Measurements from ENCODE around the gene MEGF8.

Gene MEGF8

DNA sequence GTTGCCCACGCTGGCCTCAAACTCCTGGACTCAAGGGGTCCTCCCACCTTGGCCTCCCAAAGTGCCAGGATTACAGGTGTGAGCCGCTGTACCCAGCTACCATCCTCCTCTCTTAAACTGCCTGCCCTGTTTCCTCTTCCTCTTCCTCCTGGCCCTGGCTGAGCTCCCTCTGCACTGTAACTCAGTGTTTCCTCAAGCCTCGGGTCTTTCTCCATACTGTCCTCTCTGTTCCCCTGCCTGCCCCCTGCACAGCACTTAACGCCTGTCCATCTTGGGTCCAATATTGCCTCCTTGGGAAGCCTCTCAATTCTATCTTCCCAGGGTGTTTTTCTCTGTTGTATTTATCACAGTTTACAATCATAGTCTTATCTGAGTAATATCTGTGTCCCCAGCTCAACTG lies 95.7 kb downstream of the MEGF8 start:
- DNase-seq = no peak
- intact Hi-C loops (cut with DNase I) = no loop called here

DNA sequence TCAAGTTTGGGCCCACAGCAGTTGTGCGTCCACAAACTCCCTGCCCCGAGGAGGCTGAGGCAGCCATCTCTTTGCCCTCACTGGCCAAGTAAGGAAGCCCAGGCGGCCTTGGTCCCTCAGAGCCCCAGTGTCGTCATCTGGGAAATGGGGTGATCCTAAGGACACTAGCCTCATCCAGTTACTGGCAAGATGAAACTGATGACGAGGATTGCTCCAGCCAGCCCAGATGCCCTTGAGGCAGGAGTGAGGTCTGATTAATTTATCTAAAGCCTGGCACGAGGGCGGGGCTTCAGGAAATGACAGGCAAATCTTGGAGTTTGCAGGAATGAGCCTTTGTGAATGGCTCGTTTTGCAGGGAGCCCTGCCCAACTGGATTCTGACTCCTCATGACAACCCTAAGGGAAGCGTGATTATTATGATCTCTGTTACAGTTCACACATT lies 96.2 kb downstream of the MEGF8 start:
- DNase-seq = no peak
- intact Hi-C loops (cut with DNase I) = no loop called here

DNA sequence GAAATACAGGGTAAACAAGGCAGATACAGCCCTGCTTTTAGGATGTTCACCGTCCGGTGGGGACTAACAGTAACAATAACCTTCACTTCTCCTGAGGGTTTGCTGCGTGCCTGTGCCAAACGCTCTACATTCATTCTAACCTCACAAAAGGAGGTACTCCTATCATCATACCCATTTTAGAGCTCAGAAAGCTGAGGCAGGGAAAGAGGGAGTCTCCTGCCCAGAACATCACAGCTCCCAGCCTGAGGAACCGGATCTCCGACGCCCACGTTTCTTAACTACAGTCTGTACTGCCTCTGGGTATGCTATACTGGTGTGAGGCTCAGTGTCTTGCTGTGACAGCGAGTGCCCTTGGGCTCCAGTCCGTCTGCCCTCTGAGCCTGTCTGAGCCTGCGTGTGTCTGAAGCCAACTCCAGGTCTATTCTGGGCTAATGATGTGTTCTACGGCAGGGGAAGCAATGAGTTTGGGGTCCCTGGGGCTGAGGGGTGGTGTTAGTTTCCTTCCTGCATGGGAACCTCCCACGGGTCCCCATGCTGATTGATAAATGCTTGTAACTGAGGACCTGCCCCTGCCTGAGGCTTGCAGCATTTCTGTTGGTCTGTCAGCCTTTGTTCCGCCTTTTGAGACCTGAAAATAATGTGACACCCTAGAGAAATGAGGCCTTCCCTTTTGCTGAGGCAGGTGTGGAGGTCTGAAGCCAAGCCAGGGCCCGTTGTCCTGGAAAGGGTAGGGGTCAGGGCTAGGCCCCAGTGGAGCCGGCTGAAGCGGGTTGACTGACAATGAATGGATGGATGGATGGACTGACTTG lies 96.9 kb downstream of the MEGF8 start:
- intact Hi-C loops (cut with DNase I) = no loop called here
- DNase-seq = no peak

DNA sequence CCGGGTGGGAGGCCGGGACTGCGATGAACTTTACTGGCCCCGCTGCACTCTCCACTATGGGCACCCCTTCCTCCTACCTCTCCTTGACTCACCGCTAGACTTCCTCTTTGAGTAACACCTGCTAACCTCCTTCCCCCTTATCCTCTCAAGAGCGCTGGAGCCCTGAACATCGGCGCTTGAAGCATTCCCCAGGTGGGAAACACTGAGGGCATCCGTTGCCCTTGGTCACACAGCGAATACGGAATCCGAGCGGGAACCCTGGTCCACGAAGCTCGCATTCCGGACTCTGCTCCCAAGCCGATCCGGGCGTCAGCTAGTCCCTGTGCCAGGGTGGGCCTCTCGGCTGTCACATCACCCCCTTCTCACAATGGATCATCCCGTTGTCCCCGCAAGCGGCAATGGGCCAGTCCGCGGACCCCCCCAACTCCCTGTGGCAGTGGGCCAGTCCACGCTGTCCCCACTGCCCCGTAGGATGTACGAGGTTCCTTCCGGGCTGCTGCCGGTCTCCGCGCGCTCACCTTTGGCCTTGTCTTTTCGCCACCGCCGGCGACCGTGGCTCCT lies 97.5 kb downstream of the MEGF8 start:
- peak in 35 of 42 donors; percentile 46 to 84 (median 64) for DNase-seq
- intact Hi-C loops (cut with DNase I) = no loop called here

DNA sequence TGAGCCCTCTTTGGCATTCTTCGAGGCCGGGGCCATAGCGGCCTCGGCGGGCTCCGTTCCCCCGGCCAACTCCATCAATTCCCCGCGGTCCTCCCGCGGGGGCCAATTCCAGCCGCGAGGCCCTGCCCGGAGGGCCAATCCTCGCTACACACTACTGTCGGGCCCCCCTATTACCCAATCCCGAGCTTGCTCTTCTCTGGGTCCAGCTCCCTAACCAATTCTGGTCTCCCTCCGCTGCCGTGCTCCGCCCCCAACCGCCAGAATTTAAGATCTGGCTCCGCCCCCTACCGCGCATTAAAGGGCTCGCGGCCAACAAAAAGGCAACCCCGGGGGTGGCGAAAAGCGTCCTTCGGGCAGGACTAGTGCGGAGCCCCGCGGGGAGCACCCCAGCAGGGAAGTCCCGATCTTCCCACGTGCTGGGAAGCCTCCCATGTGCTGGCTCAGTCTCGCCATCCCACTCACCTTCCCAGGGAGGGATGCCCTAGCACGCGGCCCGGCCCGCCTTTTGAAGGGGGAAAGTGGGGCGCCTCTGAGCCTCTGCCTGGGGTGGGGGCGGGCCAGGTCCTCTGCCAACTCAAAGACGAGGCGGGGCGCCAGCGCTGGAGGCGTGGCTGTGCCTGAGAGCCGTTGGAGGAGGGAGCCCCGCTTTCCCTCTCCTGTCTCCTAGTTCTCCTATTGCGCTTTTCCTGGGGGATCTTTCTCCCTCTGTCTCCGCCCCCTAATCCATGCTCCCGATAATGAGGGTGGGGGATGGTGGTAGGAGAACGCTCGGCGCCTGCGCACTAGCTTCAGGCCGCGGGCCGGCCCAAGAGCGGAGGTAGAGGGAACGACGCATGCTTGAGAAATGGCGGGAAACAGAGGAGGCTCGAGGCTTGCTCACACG lies 98.3 kb downstream of the MEGF8 start:
- intact Hi-C loops (cut with DNase I) = no loop called here
- DNase-seq = peak; percentile 87 to 98 (median 94)

DNA sequence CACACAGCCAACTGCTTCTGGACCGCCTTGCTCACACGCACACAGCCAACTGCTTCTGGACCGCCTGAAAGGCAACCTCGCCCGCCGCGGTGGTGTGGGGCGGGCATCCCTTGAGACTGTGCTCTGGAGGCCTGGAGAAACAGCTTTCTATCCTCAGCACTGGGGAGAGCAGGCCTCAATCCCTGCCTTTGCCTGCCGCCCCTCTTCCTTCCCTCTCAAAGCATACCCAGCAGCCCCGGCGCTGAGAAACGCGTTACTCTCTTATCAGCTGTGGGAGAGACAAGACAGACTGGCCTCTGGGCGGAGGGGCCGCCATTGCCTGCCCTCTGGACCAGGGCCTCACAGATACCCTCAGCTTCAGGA lies 98.9 kb downstream of the MEGF8 start:
- peak in 1 of 42 donors; percentile 12 for DNase-seq
- intact Hi-C loops (cut with DNase I) = no loop called here

DNA sequence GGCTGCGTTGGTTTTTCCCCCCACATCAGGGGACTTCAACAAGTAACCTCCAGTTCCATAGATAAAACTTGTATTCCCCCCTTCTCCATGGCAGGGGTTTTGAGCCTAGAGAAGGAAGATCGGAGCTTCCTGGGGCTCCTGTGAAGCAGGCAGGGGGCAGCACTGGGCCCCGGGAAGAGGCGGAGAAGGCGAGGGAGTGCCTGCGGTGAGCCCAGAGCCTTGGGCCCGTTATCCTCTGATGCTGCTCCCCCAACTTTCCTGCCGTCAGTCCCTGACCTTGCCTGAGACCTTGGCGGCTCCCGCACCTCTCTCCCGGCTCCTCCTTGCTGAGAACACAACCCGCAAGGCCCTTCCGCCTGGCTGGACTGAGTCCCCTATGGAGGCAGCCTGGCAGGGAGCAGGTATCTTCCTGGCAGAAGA lies 99.3 kb downstream of the MEGF8 start:
- peak in 1 of 42 donors; percentile 33 for DNase-seq
- intact Hi-C loops (cut with DNase I) = no loop called here

DNA sequence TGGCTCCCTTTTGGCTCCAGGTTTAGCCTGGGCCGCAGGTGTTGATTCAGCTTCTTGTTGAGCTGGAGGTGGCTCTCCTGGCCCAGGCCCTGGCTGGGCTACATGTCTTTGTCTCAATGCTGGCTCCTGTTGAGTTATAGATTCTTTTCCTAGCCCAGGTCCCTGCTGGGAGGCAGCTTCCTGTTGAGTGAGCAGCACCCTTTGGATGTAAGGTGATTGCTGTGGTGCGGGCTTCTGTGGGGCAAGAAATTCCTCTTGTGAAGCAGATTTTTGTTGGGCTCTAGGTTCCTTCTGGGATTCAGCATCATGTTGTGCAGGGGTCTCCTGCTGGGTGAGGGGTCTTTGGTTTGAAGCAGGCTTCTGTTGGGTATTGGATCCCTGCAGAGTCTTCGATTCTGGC lies 101.2 kb downstream of the MEGF8 start:
- intact Hi-C loops (cut with DNase I) = no loop called here

DNA sequence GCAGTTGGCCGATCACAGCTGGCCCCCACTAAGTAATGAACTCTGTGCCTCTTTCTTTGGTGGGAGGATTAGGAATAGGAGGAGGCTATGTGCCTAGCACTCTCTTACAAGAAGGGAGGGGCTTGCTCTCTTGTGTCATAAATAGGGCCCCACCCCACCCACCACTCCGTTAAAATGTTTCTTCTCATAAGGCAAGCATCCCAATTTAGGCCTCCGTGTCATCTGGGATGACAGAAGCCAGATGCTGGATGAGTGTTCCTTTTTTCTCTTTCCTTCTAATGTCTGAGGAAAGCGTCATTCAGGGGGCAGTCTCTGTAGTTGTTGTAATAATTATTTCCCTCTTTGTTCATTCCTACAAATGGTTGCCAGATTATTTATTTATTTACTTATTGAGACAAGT lies 101.9 kb downstream of the MEGF8 start, which contains the start of gene LIPE:
LIPE (minus strand) TSS at position 76 of the 400 bp plus-strand sequence. CDS start 239 bp downstream, outside the sequence.
- intact Hi-C loops (cut with DNase I) = no loop called here
- DNase-seq = peak in 20 of 42 donors; percentile 10 to 87 (median 56)

More for the DNA sequence above, 101.2 kb downstream of the MEGF8 start:
- no peak for DNase-seq

All from head of caudate nucleus (tissue), 42 donors.